Measurements from ENCODE around the gene GRM2. TPM values are rescaled to one million over a fixed set of nuclear protein-coding genes. Genes with fewer than 3 reads are reported as not detected.

GRM2 gene
- 0.10 TPM in 1 of 2 replicates, not detected in the other for total RNA-seq

GRCh38 chr3:51706788-51707731 is at the start of gene GRM2:
TSS of gene GRM2 (plus strand) at chr3:51707068. CDS start at chr3:51708984, 1,916 bp downstream.

GRCh38 chr3:51670823-51671733 is 35.8 kb upstream of the GRM2 start, which contains the start of gene TEX264:
TSS of gene TEX264 (plus strand) at chr3:51671252. CDS start at chr3:51674305, 3,053 bp downstream.

Small RNA genes lying within 50 kb of the gene (small RNA-seq; reads per million reads assigned to genes)
- 12.2 reads per million, percentile 96 among the genes with 10 or more reads in this experiment for gene RNA5SP132

Other genes with a start within 250 kb of the GRM2 start
- gene DCAF1, start 207.1 kb upstream of the GRM2 start, total RNA-seq: 17.0 and 19.5 TPM in 2 replicates
- gene RAD54L2, start 168.3 kb upstream of the GRM2 start, total RNA-seq: 37.5 and 39.8 TPM in 2 replicates
- gene TEX264, start 35.8 kb upstream of the GRM2 start, total RNA-seq: 33.3 and 45.4 TPM in 2 replicates
- not detected in 2 replicates for gene IQCF6, start 72.2 kb downstream of the GRM2 start, total RNA-seq
- not detected in 2 replicates for gene IQCF2, start 154.5 kb downstream of the GRM2 start, total RNA-seq
- gene IQCF5, start 168.5 kb downstream of the GRM2 start, total RNA-seq: not detected in 2 replicates
- not detected in 2 replicates for gene IQCF1, start 196.3 kb downstream of the GRM2 start, total RNA-seq
- 18.0 and 21.4 TPM in 2 replicates for gene RRP9, start 234.8 kb downstream of the GRM2 start, total RNA-seq
- gene PARP3, start 235.3 kb downstream of the GRM2 start, total RNA-seq: 12.4 and 13.6 TPM in 2 replicates
- gene GPR62, start 248.3 kb downstream of the GRM2 start, total RNA-seq: under 0.01 and 0.10 TPM in 2 replicates